LNCaP clone FGC (cell line): ENCODE results near the gene ARVCF.
A peak's percentile ranks its signal among the peaks of the same experiment; 100 is the strongest.

Source experiments
- DNase-seq: peaks from one replicate; pipeline ENCODE4 v3.0.0-alpha.2; 2011; ENCODE audit warnings: low read depth
- H3K4me3 ChIP-seq: 2 replicates; pipeline ENCODE4 v1.5.1; 2011; ENCODE audit warnings: mild to moderate bottlenecking, low read depth, low read length, control low read depth
- CTCF ChIP-seq: IDR thresholded peaks from 2 replicates; pipeline ENCODE4 v1.5.1; 2012; ENCODE audit warnings: mild to moderate bottlenecking; ENCODE audit not compliant: control insufficient read depth, insufficient read depth; ENCODE audit errors: extremely low read depth

Gene ARVCF

GRCh38 chr22:19977296-19978243, 39.1 kb downstream of the ARVCF start:
- DNase-seq: no peak
- H3K4me3 ChIP-seq: no peak overlapping the region
- TF ChIP-seq CTCF: no peak

GRCh38 chr22:19976671-19977070, 40.0 kb downstream of the ARVCF start:
- no peak for DNase-seq
- no peak overlapping the region for H3K4me3 ChIP-seq
- no peak for TF ChIP-seq CTCF

GRCh38 chr22:19975707-19976035, 41.0 kb downstream of the ARVCF start:
- no peak overlapping the region for H3K4me3 ChIP-seq
- no peak for TF ChIP-seq CTCF
- DNase-seq: no peak

- no peak for TF ChIP-seq CTCF
- no peak for DNase-seq
- no peak overlapping the region for H3K4me3 ChIP-seq
Measured at GRCh38 chr22:19974935-19975706, 41.5 kb downstream of the ARVCF start.

- DNase-seq: peak; percentile 51
- TF ChIP-seq CTCF: no peak
- H3K4me3 ChIP-seq: no peak overlapping the region
Measured at GRCh38 chr22:19974268-19974861, 42.3 kb downstream of the ARVCF start.

- no peak overlapping the region for H3K4me3 ChIP-seq
- DNase-seq: no peak
- TF ChIP-seq CTCF: no peak
Measured at GRCh38 chr22:19973551-19974267, 42.9 kb downstream of the ARVCF start.
